ENCODE results near the gene WNT8B.
A peak's percentile ranks its signal among the peaks of the same experiment; 100 is the strongest.

DNA sequence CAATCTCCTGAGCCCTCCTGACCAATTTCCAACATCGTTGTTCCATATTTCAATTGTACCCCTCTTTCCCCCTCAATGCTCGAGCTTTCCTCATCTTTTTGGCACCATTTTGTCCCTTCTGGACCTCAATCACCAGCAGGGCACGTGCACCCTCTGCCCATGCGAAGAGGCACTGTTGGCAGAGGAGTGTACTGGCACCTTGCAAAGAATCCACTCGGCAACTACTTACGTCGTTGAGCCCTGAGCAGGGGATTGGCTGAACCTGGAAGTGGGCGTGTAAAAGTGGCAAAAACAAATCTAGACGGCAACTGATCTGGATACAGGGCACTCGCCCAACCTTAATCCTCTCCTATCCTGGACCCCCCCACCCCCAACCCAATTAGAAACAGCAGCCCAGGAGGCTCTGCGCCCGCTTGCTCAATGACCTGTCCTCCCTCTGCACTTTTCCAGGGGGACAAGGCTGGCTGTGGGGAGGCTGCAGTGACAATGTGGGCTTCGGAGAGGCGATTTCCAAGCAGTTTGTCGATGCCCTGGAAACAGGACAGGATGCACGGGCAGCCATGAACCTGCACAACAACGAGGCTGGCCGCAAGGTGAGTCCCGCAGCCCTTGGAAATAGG lies 18.8 kb downstream of the WNT8B start:
- TF ChIP-seq, protein P1, sequence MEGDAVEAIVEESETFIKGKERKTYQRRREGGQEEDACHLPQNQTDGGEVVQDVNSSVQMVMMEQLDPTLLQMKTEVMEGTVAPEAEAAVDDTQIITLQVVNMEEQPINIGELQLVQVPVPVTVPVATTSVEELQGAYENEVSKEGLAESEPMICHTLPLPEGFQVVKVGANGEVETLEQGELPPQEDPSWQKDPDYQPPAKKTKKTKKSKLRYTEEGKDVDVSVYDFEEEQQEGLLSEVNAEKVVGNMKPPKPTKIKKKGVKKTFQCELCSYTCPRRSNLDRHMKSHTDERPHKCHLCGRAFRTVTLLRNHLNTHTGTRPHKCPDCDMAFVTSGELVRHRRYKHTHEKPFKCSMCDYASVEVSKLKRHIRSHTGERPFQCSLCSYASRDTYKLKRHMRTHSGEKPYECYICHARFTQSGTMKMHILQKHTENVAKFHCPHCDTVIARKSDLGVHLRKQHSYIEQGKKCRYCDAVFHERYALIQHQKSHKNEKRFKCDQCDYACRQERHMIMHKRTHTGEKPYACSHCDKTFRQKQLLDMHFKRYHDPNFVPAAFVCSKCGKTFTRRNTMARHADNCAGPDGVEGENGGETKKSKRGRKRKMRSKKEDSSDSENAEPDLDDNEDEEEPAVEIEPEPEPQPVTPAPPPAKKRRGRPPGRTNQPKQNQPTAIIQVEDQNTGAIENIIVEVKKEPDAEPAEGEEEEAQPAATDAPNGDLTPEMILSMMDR (optimal IDR thresholded peaks at IDR 0.05 in 1 of 3, IDR thresholded peaks at IDR 0.05 in 1 of 3, conservative IDR thresholded peaks at IDR 0.05 in 1 of 3; ENCODE audit: extremely low read depth in 1 of 3, insufficient read depth in 2 of 3, low read length in 3 of 3), result peak in 1 of 3 experiments; percentile 12
- TF ChIP-seq EZH2 (IDR thresholded peaks at IDR 0.05; ENCODE audit: low read length), result no peak

All from keratinocyte (primary cell).